A673 (cell line): ENCODE results near the gene EDEM3. TPM values are rescaled to one million over a fixed set of nuclear protein-coding genes. Genes with fewer than 3 reads are reported as not detected.

Source experiments
- BruUV-seq: library from RNA; stranded (reverse); fragments of 400-500 nt; replicated peaks from 2 replicates; lab custom pipeline; 2021; lab: Mats Ljungman, UMichigan
- CTCF ChIA-PET: fragments of 300-600 bp; sonication (Branson Sonifier 250); formaldehyde crosslinking; loops from one replicate; lab custom pipeline; 2022; ENCODE audit warnings: antibody characterized with exemption; lab: Charles Lee
- POLR2A ChIA-PET: fragments of 300-600 bp; sonication (Branson Sonifier 250); formaldehyde crosslinking; loops from one replicate; lab custom pipeline; 2022; ENCODE audit warnings: antibody characterized with exemption; ENCODE audit not compliant: low non-redundant PET; lab: Charles Lee
- DNase-seq: peaks from one replicate; pipeline ENCODE4 v3.0.0-alpha.2; 2015; ENCODE audit warnings: low spot score
- H3K27ac ChIP-seq: fragments of 200-600 bp; sonication (generic); 2 replicates; pipeline ENCODE4 v1.5.1; 2016; ENCODE audit warnings: mixed run types, low read depth, mild to moderate bottlenecking, mixed read lengths, antibody characterized with exemption, low read length; ENCODE audit not compliant: poor library complexity, severe bottlenecking
- H3K27me3 ChIP-seq: fragments of 200-600 bp; sonication (generic); replicated peaks from 2 replicates; pipeline ENCODE4 v1.6.1; 2017; ENCODE audit warnings: mixed run types, low read depth, mild to moderate bottlenecking, mixed read lengths, antibody characterized with exemption, low read length; ENCODE audit not compliant: insufficient read depth, poor library complexity
- H3K36me3 ChIP-seq: fragments of 200-600 bp; sonication (generic); 2 replicates; pipeline ENCODE4 v1.6.1; 2016; ENCODE audit warnings: mixed run types, mild to moderate bottlenecking, mixed read lengths, antibody characterized with exemption, low read length; ENCODE audit not compliant: insufficient read depth, poor library complexity, severe bottlenecking
- H3K4me1 ChIP-seq: fragments of 200-600 bp; sonication (generic); 2 replicates; pipeline ENCODE4 v1.6.1; 2017; ENCODE audit warnings: mixed run types, mild to moderate bottlenecking, mixed read lengths, antibody characterized with exemption, low read length; ENCODE audit not compliant: insufficient read depth, poor library complexity, severe bottlenecking
- H3K4me3 ChIP-seq: fragments of 200-600 bp; sonication (generic); 2 replicates; pipeline ENCODE4 v1.5.1; 2016; ENCODE audit warnings: low read depth, mixed run types, mild to moderate bottlenecking, mixed read lengths, low read length; ENCODE audit not compliant: poor library complexity, severe bottlenecking
- H3K9me3 ChIP-seq: fragments of 200-600 bp; sonication (generic); 2 replicates; pipeline ENCODE4 v1.6.1; 2016; ENCODE audit warnings: mixed run types, low read depth, mild to moderate bottlenecking, mixed read lengths, antibody characterized with exemption, low read length; ENCODE audit not compliant: poor library complexity, severe bottlenecking
- CTCF ChIP-seq: fragments of 300-800, 200-600 bp; sonication (generic); conservative IDR thresholded peaks from 2 replicates; pipeline ENCODE4 v1.5.1; 2017; ENCODE audit warnings: low read depth, mild to moderate bottlenecking, antibody characterized with exemption, low read length, moderate library complexity, mixed read lengths
- EZH2 ChIP-seq: fragments of 200-600 bp; sonication (generic); IDR thresholded peaks from 2 replicates; pipeline ENCODE4 v1.6.1; 2017; ENCODE audit warnings: borderline replicate concordance, low read depth, mild to moderate bottlenecking, mixed read lengths, antibody characterized with exemption, low read length; ENCODE audit not compliant: poor library complexity, severe bottlenecking
- intact Hi-C: fragments of 100-400 bp; cut with micrococcal nuclease; formaldehyde crosslinking; loops from one replicate; pipeline ENCODE4 v1.10.0; 2022; ENCODE audit not compliant: unreplicated experiment
- total RNA-seq: library from RNA; stranded (reverse); gene quantifications from 2 replicates; pipeline ENCODE4 v1.2.3, GENCODE V29; 2021

EDEM3 gene
- total RNA-seq, 1 experiment from 2014 or later: 24.3 TPM

- intact Hi-C loops: no loop called here
- no peak overlapping the region for H3K4me3 ChIP-seq
- H3K9me3 ChIP-seq: no peaks in the 10 kb centered on the region
- H3K27ac ChIP-seq: no peak overlapping the region
- peaks cover 22% of the 10 kb centered on the region for H3K36me3 ChIP-seq
- DNase-seq: no peak
- ChIA-PET CTCF (interaction anchor here (0.6 kb wide), 1 partner anchor 12 kb away, joined by 3 read pairs; no protein-coding TSS in a partner anchor), POLR2A (no interaction called here)
- H3K27me3 ChIP-seq: no peaks in the 10 kb centered on the region
- no peaks in the 10 kb centered on the region for H3K4me1 ChIP-seq
- no TSS peak for BruUV-seq
- TF ChIP-seq EZH2 (no peak), CTCF (no peak)
Observed at GRCh38 chr1:184803180-184803492, 48.5 kb upstream of the EDEM3 start.

GRCh38 chr1:184802354-184803179 is 47.9 kb upstream of the EDEM3 start:
- POLR2A ChIA-PET: no interaction called here
- Histone ChIP-seq H3K9me3 (no peaks in the 10 kb centered on the region), H3K27me3 (no peaks in the 10 kb centered on the region), H3K27ac (no peak overlapping the region), H3K36me3 (peaks cover 22% of the 10 kb centered on the region), H3K4me1 (no peaks in the 10 kb centered on the region), H3K4me3 (no peak overlapping the region)
- no TSS peak for BruUV-seq
- TF ChIP-seq CTCF (no peak), EZH2 (no peak)
- no peak for DNase-seq
- CTCF ChIA-PET: no interaction called here
- intact Hi-C loops: no loop called here

- ChIA-PET CTCF (no interaction called here), POLR2A (no interaction called here)
- DNase-seq: no peak
- Histone ChIP-seq H3K4me1 (no peaks in the 10 kb centered on the region), H3K27ac (no peak overlapping the region), H3K36me3 (peaks cover 22% of the 10 kb centered on the region), H3K27me3 (no peaks in the 10 kb centered on the region), H3K9me3 (no peaks in the 10 kb centered on the region), H3K4me3 (no peak overlapping the region)
- no peak for TF ChIP-seq EZH2
- no peak for TF ChIP-seq CTCF
- BruUV-seq: no TSS peak
- intact Hi-C loops: no loop called here
Observed at GRCh38 chr1:184801503-184801902, 46.8 kb upstream of the EDEM3 start.
